Keratinocyte (primary cell): Measurements from ENCODE around the gene PDCD7. TPM values are rescaled to one million over a fixed set of nuclear protein-coding genes. Genes with fewer than 3 reads are reported as not detected.

Experiments
- DNase-seq: peaks from one replicate; pipeline ENCODE4 v3.0.0-alpha.2; 2011; ENCODE audit warnings: low read depth, missing footprints, low spot score
- FAIRE-seq: peaks from 2 replicates; lab custom pipeline; 2011; peaks lifted over from hg19 to GRCh38; lab: Jason Lieb, UNC
- H2AFZ ChIP-seq: 2 replicates; pipeline ENCODE4 v1.6.0; 2012; ENCODE audit warnings: low read length, control low read depth, inconsistent platforms; ENCODE audit not compliant: control insufficient read depth
- H3K27ac ChIP-seq: 2 replicates; pipeline ENCODE4 v1.5.1; 2011; ENCODE audit warnings: low read length; ENCODE audit not compliant: control insufficient read depth, insufficient read depth
- H3K27me3 ChIP-seq: 3 replicates; pipeline ENCODE4 v1.6.0; 2011; ENCODE audit warnings: low read length; ENCODE audit not compliant: control insufficient read depth, insufficient read depth; ENCODE audit errors: extremely low read depth
- H3K36me3 ChIP-seq, 2 experiments: 2 replicates in 1 of 2; 3 replicates in 1 of 2; pipeline ENCODE4 v1.5.1; 2011; ENCODE audit warnings: low read length in 2 of 2, mild to moderate bottlenecking in 1 of 2; ENCODE audit not compliant: control insufficient read depth in 2 of 2, insufficient read depth in 2 of 2; ENCODE audit errors: extremely low read depth in 1 of 2
- H3K4me1 ChIP-seq: 3 replicates; pipeline ENCODE4 v1.5.1; 2011; ENCODE audit warnings: low read length; ENCODE audit not compliant: control insufficient read depth, insufficient read depth; ENCODE audit errors: extremely low read depth
- H3K4me2 ChIP-seq: 3 replicates; pipeline ENCODE4 v1.6.0; 2011; ENCODE audit warnings: low read depth, low read length; ENCODE audit not compliant: control insufficient read depth, insufficient read depth; ENCODE audit errors: extremely low read depth
- H3K4me3 ChIP-seq, 3 experiments: fragments of 200-600 bp in 1 of 3; sonication (generic) in 1 of 3; 2 replicates in 2 of 3; 3 replicates in 1 of 3; pipeline ENCODE4 v1.5.1; 2011 to 2016; ENCODE audit warnings: low read length in 3 of 3, mild to moderate bottlenecking in 3 of 3, control low read depth in 2 of 3, inconsistent platforms in 1 of 3, low read depth in 1 of 3, mixed read lengths in 1 of 3, mixed run types in 1 of 3, moderate library complexity in 1 of 3; ENCODE audit not compliant: control insufficient read depth in 2 of 3, insufficient read depth in 2 of 3; ENCODE audit errors: extremely low read depth in 1 of 3
- H3K79me2 ChIP-seq: 2 replicates; pipeline ENCODE4 v1.6.0; 2012; ENCODE audit warnings: low read length; ENCODE audit not compliant: control insufficient read depth, insufficient read depth
- H3K9ac ChIP-seq: 3 replicates; pipeline ENCODE4 v1.6.0; 2011; ENCODE audit warnings: low read length; ENCODE audit not compliant: control insufficient read depth, insufficient read depth; ENCODE audit errors: extremely low read depth
- H3K9me1 ChIP-seq: 3 replicates; pipeline ENCODE4 v1.6.0; 2011; ENCODE audit warnings: low read length; ENCODE audit not compliant: control insufficient read depth, insufficient read depth; ENCODE audit errors: extremely low read depth
- H3K9me3 ChIP-seq: 2 replicates; pipeline ENCODE4 v1.5.1; 2012; ENCODE audit warnings: low read depth, low read length; ENCODE audit not compliant: control insufficient read depth
- H4K20me1 ChIP-seq: 3 replicates; pipeline ENCODE4 v1.6.0; 2011; ENCODE audit warnings: low read length; ENCODE audit not compliant: control insufficient read depth, insufficient read depth; ENCODE audit errors: extremely low read depth
- EZH2 ChIP-seq: IDR thresholded peaks from one replicate; pipeline ENCODE4 v1.6.1; 2012; ENCODE audit warnings: inconsistent platforms, mild to moderate bottlenecking, low read length, moderate library complexity
- dilution Hi-C: fragments of 300-500 bp; cut with MboI; formaldehyde crosslinking; loops from one replicate; pipeline ENCODE4 v1.7.0; 2020; ENCODE audit warnings: low sequenced_read_pairs; ENCODE audit not compliant: extremely low pct_ligation_motif_present
- polyA plus RNA-seq, 5 experiments: library from polyadenylated mRNA; depleted of rRNA in 3 of 5; stranded (reverse) in 3 of 5; stranded (forward) in 1 of 5; unstranded in 1 of 5; fragments of >200 nt; gene quantifications; 1 replicate in 1 of 5; 2 replicates in 3 of 5; 3 replicates in 1 of 5; pipeline versions ENCODE4 v1.2.1 to v1.2.3, GENCODE V29; 2011 to 2012; ENCODE audit warnings: missing spikeins in 2 of 5, low read depth in 1 of 5, low replicate concordance in 1 of 5
- TF ChIP-seq, protein P1 (sequence below), 3 experiments: IDR thresholded peaks in 1 of 3; conservative IDR thresholded peaks in 1 of 3; optimal IDR thresholded peaks in 1 of 3; 2 replicates in 2 of 3; 3 replicates in 1 of 3; pipeline versions ENCODE3 to v1.5.1; 2011; ENCODE audit warnings: low read length in 3 of 3, mild to moderate bottlenecking in 3 of 3, moderate library complexity in 2 of 3, control low read depth in 1 of 3, inconsistent platforms in 1 of 3; ENCODE audit not compliant: insufficient read depth in 2 of 3; ENCODE audit errors: extremely low read depth in 1 of 3

PDCD7 gene
- polyA plus RNA-seq, 1 donor (not counting 4 experiments of a cell fraction or from before 2014, with no cell fraction given), result 17.2 TPM

DNA sequence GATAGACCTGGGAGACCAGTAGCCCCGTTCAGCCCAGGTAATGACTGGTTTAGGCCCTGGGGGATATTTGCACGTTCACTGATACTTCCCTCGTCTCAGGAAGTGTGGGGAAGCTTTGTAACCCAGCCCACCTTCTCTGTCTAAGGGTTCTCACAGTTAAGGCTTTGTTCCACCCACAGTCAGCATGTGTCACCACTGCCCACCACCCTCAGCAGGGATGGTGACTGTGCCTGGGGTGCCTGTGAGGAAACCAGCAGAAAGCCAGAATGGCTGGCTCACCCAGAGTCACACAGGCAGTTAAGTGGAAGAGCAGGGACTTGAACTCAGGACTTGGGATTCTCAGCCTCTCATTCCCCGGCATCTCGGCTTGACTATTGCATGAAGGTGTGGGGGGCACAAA lies 51.9 kb downstream of the PDCD7 start:
- Histone ChIP-seq H3K4me1 (peaks cover 3% of the 10 kb centered on the region), H3K4me3 (no peak overlapping the region), H3K9ac (no peak overlapping the region), H3K9me3 (no peaks in the 10 kb centered on the region), H3K27ac (no peak overlapping the region), H2AFZ (no peak overlapping the region), H3K27me3 (peaks cover 33% of the 10 kb centered on the region), H3K36me3 (no peaks in the 10 kb centered on the region), H3K79me2 (no peaks in the 10 kb centered on the region), H3K4me2 (no peak overlapping the region), H3K9me1 (no peaks in the 10 kb centered on the region), H4K20me1 (peaks cover 3% of the 10 kb centered on the region)
- dilution Hi-C loops, result no loop called here
- DNase-seq (no peak), FAIRE-seq (no peak)
- no peak for TF ChIP-seq EZH2
- TF ChIP-seq, protein P1, sequence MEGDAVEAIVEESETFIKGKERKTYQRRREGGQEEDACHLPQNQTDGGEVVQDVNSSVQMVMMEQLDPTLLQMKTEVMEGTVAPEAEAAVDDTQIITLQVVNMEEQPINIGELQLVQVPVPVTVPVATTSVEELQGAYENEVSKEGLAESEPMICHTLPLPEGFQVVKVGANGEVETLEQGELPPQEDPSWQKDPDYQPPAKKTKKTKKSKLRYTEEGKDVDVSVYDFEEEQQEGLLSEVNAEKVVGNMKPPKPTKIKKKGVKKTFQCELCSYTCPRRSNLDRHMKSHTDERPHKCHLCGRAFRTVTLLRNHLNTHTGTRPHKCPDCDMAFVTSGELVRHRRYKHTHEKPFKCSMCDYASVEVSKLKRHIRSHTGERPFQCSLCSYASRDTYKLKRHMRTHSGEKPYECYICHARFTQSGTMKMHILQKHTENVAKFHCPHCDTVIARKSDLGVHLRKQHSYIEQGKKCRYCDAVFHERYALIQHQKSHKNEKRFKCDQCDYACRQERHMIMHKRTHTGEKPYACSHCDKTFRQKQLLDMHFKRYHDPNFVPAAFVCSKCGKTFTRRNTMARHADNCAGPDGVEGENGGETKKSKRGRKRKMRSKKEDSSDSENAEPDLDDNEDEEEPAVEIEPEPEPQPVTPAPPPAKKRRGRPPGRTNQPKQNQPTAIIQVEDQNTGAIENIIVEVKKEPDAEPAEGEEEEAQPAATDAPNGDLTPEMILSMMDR (optimal IDR thresholded peaks at IDR 0.05 in 1 of 3, IDR thresholded peaks at IDR 0.05 in 1 of 3, conservative IDR thresholded peaks at IDR 0.05 in 1 of 3; ENCODE audit: extremely low read depth in 1 of 3, insufficient read depth in 2 of 3, low read length in 3 of 3), result no peak

DNA sequence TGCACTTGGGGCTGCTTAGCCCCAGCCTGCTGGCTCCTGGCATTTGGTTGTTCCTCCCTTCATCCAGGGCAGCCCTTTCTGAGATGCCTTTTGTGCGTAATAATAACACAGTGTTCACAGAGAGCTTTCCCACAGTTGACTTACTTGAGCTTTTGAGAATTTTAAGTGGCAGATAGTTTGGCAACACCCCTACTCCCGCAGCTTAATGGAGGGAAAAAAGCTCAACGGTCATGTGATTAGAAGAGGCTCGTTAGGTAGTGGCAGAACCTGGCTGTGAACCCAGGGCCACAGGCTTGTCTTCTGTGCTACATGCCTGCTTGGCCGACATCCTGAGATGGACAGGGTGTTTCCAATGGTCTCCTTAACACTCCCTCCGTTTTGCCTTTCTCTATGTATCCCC lies 52.3 kb downstream of the PDCD7 start:
- Histone ChIP-seq H4K20me1 (peaks cover 3% of the 10 kb centered on the region), H3K9me3 (no peaks in the 10 kb centered on the region), H3K4me1 (no peaks in the 10 kb centered on the region), H3K27me3 (peaks cover 33% of the 10 kb centered on the region), H3K79me2 (no peaks in the 10 kb centered on the region), H3K4me3 (no peak overlapping the region), H3K4me2 (no peak overlapping the region), H3K9me1 (no peaks in the 10 kb centered on the region), H3K36me3 (no peaks in the 10 kb centered on the region), H3K27ac (no peak overlapping the region), H2AFZ (no peak overlapping the region), H3K9ac (no peak overlapping the region)
- FAIRE-seq (no peak), DNase-seq (no peak)
- TF ChIP-seq, protein P1 (optimal IDR thresholded peaks at IDR 0.05 in 1 of 3, IDR thresholded peaks at IDR 0.05 in 1 of 3, conservative IDR thresholded peaks at IDR 0.05 in 1 of 3; ENCODE audit: extremely low read depth in 1 of 3, insufficient read depth in 2 of 3, low read length in 3 of 3), result no peak
- TF ChIP-seq EZH2, result no peak
- dilution Hi-C loops, result no loop called here
